Neural progenitor cell (in vitro differentiated cells): ENCODE measurements around the gene NUDT3. TPM values are rescaled to one million over a fixed set of nuclear protein-coding genes. Genes with fewer than 3 reads are reported as not detected.
"Not testable (repeated sequence)": the region's sequence is repeated elsewhere in the genome, so short reads cannot be mapped to it uniquely, and the experiment has no call there.

Experiments
- DNase-seq: peaks from one replicate; pipeline ENCODE4 v3.0.0-alpha.2; 2016; ENCODE audit warnings: low spot score
- H2AFZ ChIP-seq: fragments of 200-600 bp; sonication (generic); replicated peaks from 2 replicates; pipeline ENCODE4 v1.6.1; 2016; ENCODE audit warnings: antibody characterized with exemption
- H3F3A ChIP-seq: fragments of 200-600 bp; sonication (generic); 2 replicates; pipeline ENCODE4 v1.6.1; 2016; ENCODE audit warnings: antibody characterized with exemption, low read depth
- H3K27ac ChIP-seq: fragments of 200-600 bp; sonication (generic); 2 replicates; pipeline ENCODE4 v1.5.1; 2016; ENCODE audit warnings: mild to moderate bottlenecking
- H3K27me3 ChIP-seq: fragments of 200-600 bp; sonication (generic); 2 replicates; pipeline ENCODE4 v1.6.1; 2016; ENCODE audit warnings: mild to moderate bottlenecking, moderate library complexity
- H3K36me3 ChIP-seq: fragments of 200-600 bp; sonication (generic); 2 replicates; pipeline ENCODE4 v1.5.1; 2016
- H3K4me1 ChIP-seq: fragments of 200-600 bp; sonication (generic); 2 replicates; pipeline ENCODE4 v1.6.1; 2016; ENCODE audit warnings: mixed run types
- H3K4me2 ChIP-seq: fragments of 200-600 bp; sonication (generic); 2 replicates; pipeline ENCODE4 v1.6.1; 2016
- H3K4me3 ChIP-seq: fragments of 200-600 bp; sonication (generic); 2 replicates; pipeline ENCODE4 v1.5.1; 2016
- H3K79me2 ChIP-seq: fragments of 200-600 bp; sonication (generic); 2 replicates; pipeline ENCODE4 v1.6.1; 2016; ENCODE audit warnings: low read depth
- H3K9ac ChIP-seq: fragments of 200-600 bp; sonication (generic); 2 replicates; pipeline ENCODE4 v1.6.1; 2016
- H3K9me3 ChIP-seq: fragments of 200-600 bp; sonication (generic); 2 replicates; pipeline ENCODE4 v1.5.1; 2016; ENCODE audit warnings: low read depth
- H4K20me1 ChIP-seq: fragments of 200-600 bp; sonication (generic); 2 replicates; pipeline ENCODE4 v1.6.1; 2016; ENCODE audit warnings: low read depth
- H3K27ac Mint-ChIP-seq: 3 replicates; pipeline ENCODE4 v1.8.0; 2021; ENCODE audit warnings: mixed read lengths
- H3K27me3 Mint-ChIP-seq: 2 replicates; pipeline ENCODE4 v1.8.0; 2022; ENCODE audit warnings: low read depth, mild to moderate bottlenecking, inconsistent platforms, moderate library complexity, mixed read lengths; ENCODE audit not compliant: insufficient read depth
- H3K36me3 Mint-ChIP-seq: 3 replicates; pipeline ENCODE4 v1.8.0; 2021; ENCODE audit warnings: mixed read lengths
- H3K4me1 Mint-ChIP-seq: 3 replicates; pipeline ENCODE4 v1.8.0; 2021; ENCODE audit warnings: mixed read lengths
- H3K4me3 Mint-ChIP-seq: 3 replicates; pipeline ENCODE4 v1.8.0; 2021; ENCODE audit warnings: mild to moderate bottlenecking, moderate library complexity, mixed read lengths
- H3K9me3 Mint-ChIP-seq: 3 replicates; pipeline ENCODE4 v1.8.0; 2020; ENCODE audit warnings: mixed read lengths
- EZH2 ChIP-seq: fragments of 200-600 bp; sonication (generic); IDR thresholded peaks from 2 replicates; pipeline ENCODE4 v1.6.1; 2017; ENCODE audit warnings: antibody characterized with exemption, mild to moderate bottlenecking, moderate library complexity
- EZH2phosphoT487 ChIP-seq: fragments of 200-600 bp; sonication (generic); IDR thresholded peaks from 2 replicates; pipeline ENCODE4 v1.6.1; 2017; ENCODE audit warnings: antibody characterized with exemption
- total RNA-seq: library from RNA; depleted of rRNA; stranded (reverse); fragments of >200 nt; gene quantifications from 2 replicates; pipeline ENCODE4 v1.2.3, GENCODE V29; 2015; ENCODE audit warnings: low replicate concordance
- TF ChIP-seq, protein P1 (sequence below): fragments of 200-600 bp; sonication (generic); IDR thresholded peaks from 2 replicates; pipeline ENCODE4 v1.5.1; 2017; ENCODE audit warnings: antibody characterized with exemption, mild to moderate bottlenecking

Gene NUDT3
- total RNA-seq, 1 donor from 2014 or later, result 35.7 TPM

DNA sequence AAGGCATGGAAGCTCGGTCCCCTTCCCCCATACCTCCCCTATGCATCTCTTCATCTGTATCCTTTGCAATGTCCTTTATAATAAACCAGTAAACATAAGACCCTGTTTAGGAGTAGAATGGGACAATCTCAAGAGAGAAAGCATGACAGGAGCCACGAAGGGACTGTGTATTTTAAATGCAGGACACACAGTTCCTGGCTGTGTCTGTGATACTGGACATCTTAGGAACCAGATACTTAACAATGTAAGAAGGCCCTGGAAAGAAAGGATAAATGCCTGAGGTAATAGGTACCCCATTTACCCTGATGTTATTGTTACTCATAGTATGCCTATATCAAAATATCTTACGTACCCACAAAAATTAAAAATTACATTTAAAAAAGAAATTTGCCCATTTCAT lies 36.6 kb downstream of the NUDT3 start:
- Mint-ChIP-seq H3K4me1 (peaks cover 12% of the 10 kb centered on the region), H3K36me3 (peaks cover 2% of the 10 kb centered on the region), H3K4me3 (no peak overlapping the region), H3K27ac (no peak overlapping the region), H3K27me3 (no peaks in the 10 kb centered on the region), H3K9me3 (no peaks in the 10 kb centered on the region)
- peaks cover 77% of the 10 kb centered on the region for H3K79me2 ChIP-seq
- H3K27me3 ChIP-seq, result no peaks in the 10 kb centered on the region
- peaks cover 4% of the 10 kb centered on the region for H3K4me1 ChIP-seq
- H3F3A ChIP-seq, result no peaks in the 10 kb centered on the region
- TF ChIP-seq, protein P1, sequence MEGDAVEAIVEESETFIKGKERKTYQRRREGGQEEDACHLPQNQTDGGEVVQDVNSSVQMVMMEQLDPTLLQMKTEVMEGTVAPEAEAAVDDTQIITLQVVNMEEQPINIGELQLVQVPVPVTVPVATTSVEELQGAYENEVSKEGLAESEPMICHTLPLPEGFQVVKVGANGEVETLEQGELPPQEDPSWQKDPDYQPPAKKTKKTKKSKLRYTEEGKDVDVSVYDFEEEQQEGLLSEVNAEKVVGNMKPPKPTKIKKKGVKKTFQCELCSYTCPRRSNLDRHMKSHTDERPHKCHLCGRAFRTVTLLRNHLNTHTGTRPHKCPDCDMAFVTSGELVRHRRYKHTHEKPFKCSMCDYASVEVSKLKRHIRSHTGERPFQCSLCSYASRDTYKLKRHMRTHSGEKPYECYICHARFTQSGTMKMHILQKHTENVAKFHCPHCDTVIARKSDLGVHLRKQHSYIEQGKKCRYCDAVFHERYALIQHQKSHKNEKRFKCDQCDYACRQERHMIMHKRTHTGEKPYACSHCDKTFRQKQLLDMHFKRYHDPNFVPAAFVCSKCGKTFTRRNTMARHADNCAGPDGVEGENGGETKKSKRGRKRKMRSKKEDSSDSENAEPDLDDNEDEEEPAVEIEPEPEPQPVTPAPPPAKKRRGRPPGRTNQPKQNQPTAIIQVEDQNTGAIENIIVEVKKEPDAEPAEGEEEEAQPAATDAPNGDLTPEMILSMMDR, result no peak
- DNase-seq, result no peak
- no peaks in the 10 kb centered on the region for H3K9me3 ChIP-seq
- H3K4me2 ChIP-seq, result no peak overlapping the region
- peaks cover 20% of the 10 kb centered on the region for H4K20me1 ChIP-seq
- H3K36me3 ChIP-seq, result no peaks in the 10 kb centered on the region
- H2AFZ ChIP-seq, result no peak overlapping the region
- no peak overlapping the region for H3K27ac ChIP-seq
- no peak overlapping the region for H3K9ac ChIP-seq
- H3K4me3 ChIP-seq, result no peak overlapping the region

DNA sequence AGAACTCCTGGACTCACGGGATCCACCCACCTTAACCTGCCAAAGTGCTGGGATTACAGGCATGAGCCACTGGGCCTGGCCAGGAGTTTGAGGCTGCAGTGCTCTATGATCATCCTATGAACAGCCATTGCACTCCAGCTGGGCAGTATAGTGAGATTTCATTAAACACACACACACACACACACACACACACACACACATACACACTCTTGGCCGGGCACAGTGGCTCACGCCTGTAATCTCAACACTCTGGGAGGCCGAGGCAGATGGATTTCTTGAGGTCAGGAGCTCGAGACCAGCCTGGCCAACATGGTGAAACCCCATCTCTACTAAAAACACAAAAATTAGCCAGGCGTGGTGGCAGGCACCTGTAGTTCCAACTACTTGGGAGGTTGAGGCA lies 38.2 kb downstream of the NUDT3 start:
- H3K36me3 Mint-ChIP-seq, H3K27me3 Mint-ChIP-seq, H2AFZ ChIP-seq, H3F3A ChIP-seq, H3K4me2 ChIP-seq, DNase-seq, H3K4me1 Mint-ChIP-seq, H3K36me3 ChIP-seq, H3K9me3 ChIP-seq, H3K27me3 ChIP-seq, H3K27ac ChIP-seq, H3K9me3 Mint-ChIP-seq, H3K4me1 ChIP-seq, H3K4me3 ChIP-seq, H3K27ac Mint-ChIP-seq, H3K4me3 Mint-ChIP-seq, H3K9ac ChIP-seq: not testable (repeated sequence)
- peaks cover 75% of the 10 kb centered on the region for H3K79me2 ChIP-seq
- peaks cover 15% of the 10 kb centered on the region for H4K20me1 ChIP-seq

DNA sequence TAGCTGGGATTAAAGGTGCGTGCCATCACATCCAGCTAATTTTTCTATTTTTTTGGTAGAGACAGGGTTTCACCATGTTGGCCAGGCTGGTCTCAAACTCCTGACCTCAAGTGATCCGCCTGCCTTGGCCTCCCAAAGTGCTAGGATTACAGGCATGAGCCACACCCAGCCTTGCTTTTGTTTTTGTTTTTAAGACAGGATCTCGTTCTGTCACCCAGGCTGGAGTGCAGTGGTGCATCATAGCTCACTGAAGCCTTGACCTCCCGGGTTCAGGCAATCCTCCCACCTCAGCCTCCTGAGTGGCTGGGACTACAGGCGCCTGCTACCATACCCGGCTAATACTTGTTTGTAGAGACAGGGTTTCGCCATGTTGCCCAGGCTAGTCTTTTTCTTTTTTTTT lies 38.9 kb downstream of the NUDT3 start:
- Histone ChIP-seq H3K79me2 (peaks cover 68% of the 10 kb centered on the region), H4K20me1 (peaks cover 13% of the 10 kb centered on the region)
- H2AFZ ChIP-seq, DNase-seq, H3F3A ChIP-seq, H3K9ac ChIP-seq, H3K36me3 ChIP-seq, H3K9me3 Mint-ChIP-seq, H3K4me3 ChIP-seq, H3K27me3 ChIP-seq, H3K4me1 Mint-ChIP-seq, H3K27ac Mint-ChIP-seq, H3K9me3 ChIP-seq, H3K36me3 Mint-ChIP-seq, H3K4me1 ChIP-seq, H3K4me2 ChIP-seq, H3K27ac ChIP-seq, H3K27me3 Mint-ChIP-seq, H3K4me3 Mint-ChIP-seq: not testable (repeated sequence)

DNA sequence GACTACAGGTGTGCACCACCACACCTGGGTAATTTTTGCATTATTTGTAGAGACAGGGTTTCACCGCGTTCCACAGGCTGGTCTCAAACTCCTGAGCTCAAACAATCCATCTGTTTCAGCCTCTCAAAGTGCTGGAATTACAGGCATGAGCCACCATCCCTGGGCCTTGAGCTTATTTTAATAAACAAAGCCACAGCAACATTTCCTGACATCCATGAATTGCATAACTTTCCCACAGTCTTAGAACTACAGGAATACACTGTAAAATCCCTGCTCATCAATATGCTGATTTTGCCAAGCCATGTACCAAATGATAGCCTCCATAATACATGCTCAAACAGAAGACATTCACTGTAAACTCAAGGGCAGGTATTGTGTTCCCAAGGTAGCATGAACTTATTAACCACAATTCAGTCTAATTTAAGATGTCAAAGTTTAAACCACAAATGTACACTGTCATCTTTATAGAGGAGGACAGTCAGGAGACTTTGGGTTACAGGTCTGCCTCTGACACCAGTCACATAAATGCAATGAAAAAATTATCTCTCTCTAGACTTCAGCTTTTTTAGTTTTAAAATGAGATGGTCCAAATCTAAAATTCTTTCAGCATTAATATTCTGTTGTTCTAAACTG lies 40.0 kb downstream of the NUDT3 start:
- no peaks in the 10 kb centered on the region for H3K9me3 Mint-ChIP-seq

More for the DNA sequence above, 40.0 kb downstream of the NUDT3 start:
- Mint-ChIP-seq H3K4me1 (no peaks in the 10 kb centered on the region), H3K4me3 (no peak overlapping the region), H3K36me3 (peaks cover 4% of the 10 kb centered on the region), H3K27me3 (peaks cover 2% of the 10 kb centered on the region), H3K27ac (no peak overlapping the region)
- no peaks in the 10 kb centered on the region for H3K36me3 ChIP-seq
- no peak overlapping the region for H2AFZ ChIP-seq
- H3K27ac ChIP-seq, result no peak overlapping the region
- no peak for DNase-seq
- H3K9ac ChIP-seq, result no peak overlapping the region
- H3K79me2 ChIP-seq, result peaks cover 57% of the 10 kb centered on the region
- H3K4me2 ChIP-seq, result no peak overlapping the region
- no peaks in the 10 kb centered on the region for H3F3A ChIP-seq
- H3K9me3 ChIP-seq, result no peaks in the 10 kb centered on the region
- H3K27me3 ChIP-seq, result no peaks in the 10 kb centered on the region
- H4K20me1 ChIP-seq, result peaks cover 12% of the 10 kb centered on the region
- no peak overlapping the region for H3K4me3 ChIP-seq
- H3K4me1 ChIP-seq, result no peaks in the 10 kb centered on the region
- TF ChIP-seq, protein P1, result no peak
- TF ChIP-seq EZH2phosphoT487, result no peak
- TF ChIP-seq EZH2, result no peak
